GM20000 (cell line): ENCODE measurements around the gene CHRNA4.

Experiments used
- DNase-seq: peaks from one replicate; pipeline ENCODE4 v3.0.0; 2012; ENCODE audit warnings: low spot score
- TF ChIP-seq, protein P1 (sequence below): IDR thresholded peaks from 2 replicates; pipeline ENCODE4 v1.5.1; 2012; ENCODE audit warnings: mild to moderate bottlenecking, control low read depth; ENCODE audit errors: extremely low read depth, missing control alignments

Gene CHRNA4

DNA sequence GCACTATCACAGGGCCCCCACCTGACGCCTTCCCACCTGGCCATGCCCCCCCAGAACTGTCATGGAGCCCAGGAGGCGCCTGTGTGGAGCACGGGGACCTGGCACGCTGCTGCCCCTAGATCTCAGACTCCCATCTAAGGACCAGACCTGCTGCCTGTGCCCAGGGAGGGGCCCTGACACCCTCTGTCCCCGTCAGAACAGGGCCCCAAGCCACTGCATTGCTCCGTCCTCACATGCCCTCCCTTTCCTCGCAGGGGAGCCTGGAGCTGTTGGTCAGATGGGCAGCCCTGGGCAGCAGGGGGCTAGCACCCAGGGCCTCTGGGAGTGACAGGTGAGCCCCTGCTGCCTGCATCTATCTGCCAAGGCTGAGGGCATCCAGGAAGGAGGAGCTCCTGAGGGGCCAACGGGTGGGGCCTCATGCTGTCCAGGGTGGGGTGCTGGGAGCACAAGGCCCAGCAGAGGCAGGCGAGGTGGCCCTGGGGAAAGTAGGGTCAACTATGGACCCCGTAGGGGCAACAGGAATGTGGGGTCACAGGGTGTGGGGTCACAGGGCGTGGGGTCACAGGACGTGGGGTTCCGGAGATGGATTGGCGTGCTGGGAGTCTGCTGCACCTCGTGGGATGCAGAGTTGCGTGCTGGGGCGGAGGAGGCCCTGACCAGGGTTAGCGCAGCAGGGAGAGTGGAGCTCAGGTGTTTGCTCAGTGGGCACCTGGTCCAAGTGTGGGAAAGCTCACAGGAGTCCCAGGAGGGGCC is 31.6 kb downstream of the CHRNA4 start:
- TF ChIP-seq, protein P1, sequence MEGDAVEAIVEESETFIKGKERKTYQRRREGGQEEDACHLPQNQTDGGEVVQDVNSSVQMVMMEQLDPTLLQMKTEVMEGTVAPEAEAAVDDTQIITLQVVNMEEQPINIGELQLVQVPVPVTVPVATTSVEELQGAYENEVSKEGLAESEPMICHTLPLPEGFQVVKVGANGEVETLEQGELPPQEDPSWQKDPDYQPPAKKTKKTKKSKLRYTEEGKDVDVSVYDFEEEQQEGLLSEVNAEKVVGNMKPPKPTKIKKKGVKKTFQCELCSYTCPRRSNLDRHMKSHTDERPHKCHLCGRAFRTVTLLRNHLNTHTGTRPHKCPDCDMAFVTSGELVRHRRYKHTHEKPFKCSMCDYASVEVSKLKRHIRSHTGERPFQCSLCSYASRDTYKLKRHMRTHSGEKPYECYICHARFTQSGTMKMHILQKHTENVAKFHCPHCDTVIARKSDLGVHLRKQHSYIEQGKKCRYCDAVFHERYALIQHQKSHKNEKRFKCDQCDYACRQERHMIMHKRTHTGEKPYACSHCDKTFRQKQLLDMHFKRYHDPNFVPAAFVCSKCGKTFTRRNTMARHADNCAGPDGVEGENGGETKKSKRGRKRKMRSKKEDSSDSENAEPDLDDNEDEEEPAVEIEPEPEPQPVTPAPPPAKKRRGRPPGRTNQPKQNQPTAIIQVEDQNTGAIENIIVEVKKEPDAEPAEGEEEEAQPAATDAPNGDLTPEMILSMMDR, result no peak

GRCh38 chr20:63328718-63329275 is 32.4 kb downstream of the CHRNA4 start:
- TF ChIP-seq, protein P1, result no peak
- DNase-seq, result no peak

More for the DNA sequence above, 31.6 kb downstream of the CHRNA4 start:
- no peak for DNase-seq

DNA sequence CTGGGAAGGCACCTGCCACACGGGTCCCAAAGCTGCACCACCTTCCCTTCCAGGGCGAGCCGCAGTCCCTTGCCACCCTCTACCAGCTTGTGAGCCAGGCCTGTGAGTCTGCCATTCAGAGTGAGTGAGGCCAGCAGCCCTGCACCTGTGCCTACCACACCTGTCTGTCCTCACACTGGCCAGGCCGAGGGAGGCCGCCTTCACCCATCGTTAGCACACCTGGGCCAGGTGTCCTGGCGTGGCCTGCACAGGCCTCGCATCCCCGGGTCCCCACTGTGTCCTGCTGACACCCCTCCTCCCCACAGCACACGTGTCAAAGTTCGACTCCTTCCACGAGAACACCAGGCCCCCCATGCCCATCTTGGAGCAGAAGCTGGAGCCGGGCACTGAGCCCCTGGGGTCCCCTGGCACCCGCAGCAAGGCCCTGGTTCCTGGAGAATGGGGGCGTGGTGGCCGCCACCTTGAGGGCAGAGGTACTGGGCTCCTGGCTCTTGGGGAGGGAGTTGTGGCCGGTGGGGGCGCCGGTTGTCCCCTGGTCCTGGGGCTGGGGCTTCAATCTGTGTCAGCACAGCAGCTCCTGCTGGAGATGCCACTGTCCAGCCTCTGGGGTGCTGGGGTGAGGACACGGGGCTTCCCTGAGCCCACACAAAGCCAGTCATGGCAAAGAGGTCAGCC is 33.0 kb downstream of the CHRNA4 start:
- TF ChIP-seq, protein P1, result no peak
- no peak for DNase-seq

DNA sequence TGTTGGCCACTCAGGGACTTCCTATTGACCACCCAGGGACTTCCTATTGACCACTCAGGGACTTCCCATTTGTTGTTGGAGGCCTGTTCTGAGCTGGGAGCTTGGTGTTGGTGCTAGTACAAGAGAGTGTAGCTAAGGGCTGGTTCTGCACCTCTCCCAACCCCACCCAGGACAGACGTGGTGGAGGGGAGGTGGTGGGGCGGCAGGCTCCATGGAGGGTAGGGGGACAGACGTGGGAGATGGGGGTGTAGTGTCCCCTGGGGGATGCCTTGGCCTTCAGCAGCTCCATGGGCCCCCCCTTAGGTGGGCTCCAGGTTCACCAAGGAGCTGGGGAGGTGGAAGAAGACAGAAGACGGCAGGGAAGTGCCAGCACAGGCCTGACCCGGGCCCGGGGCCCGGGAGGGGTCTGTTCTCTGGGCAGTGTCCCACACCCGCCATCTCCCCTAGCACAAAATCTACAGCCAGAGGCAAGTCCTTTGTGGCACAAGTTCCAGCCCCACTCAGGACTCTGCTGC is 33.9 kb downstream of the CHRNA4 start:
- TF ChIP-seq, protein P1, result no peak
- no peak for DNase-seq

GRCh38 chr20:63326314-63327230 is 34.6 kb downstream of the CHRNA4 start:
- TF ChIP-seq, protein P1, result no peak

DNA sequence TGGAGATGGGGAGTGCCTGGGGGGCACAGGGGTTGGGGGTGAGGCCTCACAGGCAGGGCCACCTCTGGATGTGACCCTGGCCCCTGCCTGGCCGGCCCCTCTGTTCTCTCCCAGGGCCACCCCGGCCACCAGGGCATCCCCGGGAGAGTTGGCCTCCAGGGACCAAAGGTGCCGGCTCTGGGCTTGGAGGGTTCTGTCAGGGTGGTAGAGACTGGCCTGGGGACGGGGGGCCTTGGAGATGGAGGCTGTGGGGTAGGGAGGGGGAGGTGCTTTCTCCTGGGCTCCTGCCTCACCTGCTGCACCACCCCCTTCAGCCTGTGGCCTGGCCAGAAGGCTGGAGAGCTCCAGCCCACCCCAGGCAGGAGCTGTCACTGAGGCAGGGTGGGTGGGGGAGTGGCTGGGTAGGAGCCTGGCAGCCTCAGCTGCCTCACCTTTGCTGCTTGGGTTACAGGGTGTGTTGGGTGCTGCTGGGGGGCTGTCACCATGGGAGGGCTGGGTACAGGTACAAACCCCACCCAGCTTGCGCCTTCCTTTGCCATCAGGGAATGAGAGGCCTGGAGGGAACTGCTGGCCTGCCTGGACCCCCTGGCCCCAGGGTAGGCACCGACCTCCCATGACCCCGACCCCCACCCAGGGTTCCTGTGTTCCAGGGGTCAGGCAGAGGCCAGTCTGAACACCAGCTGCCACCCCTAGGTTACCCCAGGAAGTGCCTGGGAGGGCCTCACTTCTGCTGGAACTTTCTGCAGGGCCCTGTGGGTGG is 35.4 kb downstream of the CHRNA4 start:
- DNase-seq, result no peak
- TF ChIP-seq, protein P1, result no peak

More at GRCh38 chr20:63326314-63327230, 34.6 kb downstream of the CHRNA4 start:
- no peak for DNase-seq
